Thyroid gland (tissue), 4 donors: ENCODE measurements around the gene KCNJ6. TPM values are rescaled to one million over a fixed set of nuclear protein-coding genes. Genes with fewer than 3 reads are reported as not detected.

Source experiments
- DNase-seq, 2 donors: peaks; one replicate each; pipeline ENCODE4 v3.0.0-alpha.2; 2019
- H3K27ac ChIP-seq, 3 donors: fragments of 200-600 bp; sonication (generic); 1 replicate in 2 of 3; 2 replicates in 1 of 3; pipeline ENCODE4 v1.5.1; 2016 to 2019; ENCODE audit warnings: mild to moderate bottlenecking in 1 of 3, moderate library complexity in 1 of 3
- H3K27me3 ChIP-seq: fragments of 200-600 bp; sonication (generic); one replicate; pipeline ENCODE4 v1.5.1; 2019
- H3K36me3 ChIP-seq, 2 donors: fragments of 200-600 bp; sonication (generic); one replicate each; pipeline ENCODE4 v1.5.1; 2016 to 2019
- H3K4me1 ChIP-seq, 2 donors: fragments of 200-600 bp; sonication (generic); one replicate each; pipeline ENCODE4 v1.5.1; 2017 to 2019
- H3K4me3 ChIP-seq, 3 donors: fragments of 200-600 bp; sonication (generic); replicated peaks in 1 of 3; 1 replicate in 2 of 3; 2 replicates in 1 of 3; pipeline ENCODE4 v1.5.1; 2016; ENCODE audit warnings: mild to moderate bottlenecking in 1 of 3
- H3K9me3 ChIP-seq: fragments of 200-600 bp; sonication (generic); one replicate; pipeline ENCODE4 v1.5.1; 2017
- POLR2A ChIP-seq, 2 donors: fragments of 450-650 bp; IDR thresholded peaks; one replicate each; pipeline ENCODE4 v1.6.1; 2017; ENCODE audit warnings: antibody characterized with exemption in 2 of 2, mild to moderate bottlenecking in 2 of 2, moderate library complexity in 1 of 2
- WGBS, 2 donors: methylation state at CpG; one replicate each; pipeline ENCODE4 v1.1.5; 2017; 5-methylcytosine and 5-hydroxymethylcytosine counted together
- intact Hi-C: fragments of 100-400 bp; cut with DNase I; formaldehyde crosslinking; loops from one replicate; pipeline ENCODE4 v1.15.1; 2023
- total RNA-seq, 4 donors: library from RNA; depleted of rRNA; stranded (reverse); fragments of >200 nt; gene quantifications; one replicate each; pipeline ENCODE4 v1.2.3, GENCODE V29; 2016
- TF ChIP-seq, protein P1 (sequence below), 6 experiments: fragments of 200-600 bp in 3 of 6; fragments of 450-650 bp in 3 of 6; sonication (generic) in 3 of 6; IDR thresholded peaks; one replicate each; pipeline ENCODE4 v1.5.1; 2016 to 2019; ENCODE audit warnings: antibody characterized with exemption in 6 of 6, mild to moderate bottlenecking in 2 of 6, inconsistent platforms in 1 of 6, moderate library complexity in 1 of 6

The KCNJ6 gene
- total RNA-seq, 4 donors from 2014 or later: not detected

- Histone ChIP-seq H3K4me1 (no peaks in the 10 kb centered on the region), H3K27me3 (no peaks in the 10 kb centered on the region), H3K4me3 (no peak overlapping the region), H3K27ac (no peak overlapping the region), H3K9me3 (no peaks in the 10 kb centered on the region), H3K36me3 (no peaks in the 10 kb centered on the region)
- intact Hi-C loops: no loop called here
- TF ChIP-seq, protein P1, sequence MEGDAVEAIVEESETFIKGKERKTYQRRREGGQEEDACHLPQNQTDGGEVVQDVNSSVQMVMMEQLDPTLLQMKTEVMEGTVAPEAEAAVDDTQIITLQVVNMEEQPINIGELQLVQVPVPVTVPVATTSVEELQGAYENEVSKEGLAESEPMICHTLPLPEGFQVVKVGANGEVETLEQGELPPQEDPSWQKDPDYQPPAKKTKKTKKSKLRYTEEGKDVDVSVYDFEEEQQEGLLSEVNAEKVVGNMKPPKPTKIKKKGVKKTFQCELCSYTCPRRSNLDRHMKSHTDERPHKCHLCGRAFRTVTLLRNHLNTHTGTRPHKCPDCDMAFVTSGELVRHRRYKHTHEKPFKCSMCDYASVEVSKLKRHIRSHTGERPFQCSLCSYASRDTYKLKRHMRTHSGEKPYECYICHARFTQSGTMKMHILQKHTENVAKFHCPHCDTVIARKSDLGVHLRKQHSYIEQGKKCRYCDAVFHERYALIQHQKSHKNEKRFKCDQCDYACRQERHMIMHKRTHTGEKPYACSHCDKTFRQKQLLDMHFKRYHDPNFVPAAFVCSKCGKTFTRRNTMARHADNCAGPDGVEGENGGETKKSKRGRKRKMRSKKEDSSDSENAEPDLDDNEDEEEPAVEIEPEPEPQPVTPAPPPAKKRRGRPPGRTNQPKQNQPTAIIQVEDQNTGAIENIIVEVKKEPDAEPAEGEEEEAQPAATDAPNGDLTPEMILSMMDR (IDR thresholded peaks at IDR 0.05): peak; percentile 42 to 95 (median 76)
- TF ChIP-seq POLR2A (IDR thresholded peaks at IDR 0.05): no peak
- 0 to 5% methylated on average over 6 to 13 of the region's 35 CpGs for WGBS, 2 donors
- DNase-seq: peak; percentile 50 to 59
Observed at GRCh38 chr21:37675202-37675801, 241.0 kb downstream of the KCNJ6 start.

DNA sequence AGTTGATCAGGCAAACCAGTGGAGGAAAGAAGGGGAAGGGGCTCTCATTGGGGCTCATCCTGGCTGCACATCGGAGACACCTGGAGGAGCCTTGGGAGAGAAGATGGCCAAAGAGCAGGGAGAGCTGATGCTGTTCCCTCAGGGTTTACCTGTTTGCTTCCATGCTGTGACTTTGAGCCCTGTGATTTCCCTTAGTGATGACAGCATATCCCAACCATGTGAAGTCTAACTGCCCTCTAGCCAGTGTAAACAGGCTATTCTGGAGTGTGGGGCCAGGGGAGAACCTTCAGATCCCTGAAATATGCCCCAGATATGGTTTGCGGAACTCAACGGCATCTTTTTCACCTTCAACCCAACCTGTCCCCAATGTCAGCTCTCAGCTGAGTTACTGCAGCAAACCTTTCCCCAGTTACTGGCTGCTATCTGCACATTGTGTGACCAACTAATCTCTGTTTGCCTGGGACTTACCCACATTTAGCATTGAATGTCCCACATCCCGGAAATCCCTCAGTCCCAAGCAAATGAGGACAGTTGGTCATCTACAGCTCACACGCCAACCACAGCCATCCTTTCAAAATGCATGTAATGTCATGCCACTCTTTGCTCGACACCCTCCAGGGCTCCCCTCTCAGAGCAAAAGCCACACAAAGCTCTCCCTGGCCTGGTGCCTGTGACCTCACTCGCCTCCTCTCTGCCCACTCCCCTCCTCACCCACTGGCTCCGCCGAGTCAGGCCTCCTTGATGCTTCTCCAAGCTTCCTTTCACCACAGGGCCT lies 242.3 kb downstream of the KCNJ6 start:
- 79 to 81% methylated on average over 9 of the region's 9 CpGs for WGBS, 2 donors
- TF ChIP-seq, protein P1 (IDR thresholded peaks at IDR 0.05): no peak
- no peak for TF ChIP-seq POLR2A (IDR thresholded peaks at IDR 0.05)
- H3K4me3 ChIP-seq: no peak overlapping the region
- intact Hi-C loops: no loop called here
- no peaks in the 10 kb centered on the region for H3K4me1 ChIP-seq
- no peak for DNase-seq
- no peaks in the 10 kb centered on the region for H3K27me3 ChIP-seq
- no peaks in the 10 kb centered on the region for H3K9me3 ChIP-seq
- no peak overlapping the region for H3K27ac ChIP-seq
- H3K36me3 ChIP-seq: no peaks in the 10 kb centered on the region

GRCh38 chr21:37671381-37671780 lies 244.9 kb downstream of the KCNJ6 start:
- WGBS, 2 donors: 91 to 96% methylated on average over 5 of the region's 5 CpGs
- DNase-seq: no peak
- Histone ChIP-seq H3K4me1 (no peaks in the 10 kb centered on the region), H3K27me3 (no peaks in the 10 kb centered on the region), H3K36me3 (no peaks in the 10 kb centered on the region), H3K4me3 (no peak overlapping the region), H3K27ac (no peak overlapping the region), H3K9me3 (no peaks in the 10 kb centered on the region)
- TF ChIP-seq POLR2A (IDR thresholded peaks at IDR 0.05): no peak
- TF ChIP-seq, protein P1 (IDR thresholded peaks at IDR 0.05): no peak
- intact Hi-C loops: no loop called here

DNA sequence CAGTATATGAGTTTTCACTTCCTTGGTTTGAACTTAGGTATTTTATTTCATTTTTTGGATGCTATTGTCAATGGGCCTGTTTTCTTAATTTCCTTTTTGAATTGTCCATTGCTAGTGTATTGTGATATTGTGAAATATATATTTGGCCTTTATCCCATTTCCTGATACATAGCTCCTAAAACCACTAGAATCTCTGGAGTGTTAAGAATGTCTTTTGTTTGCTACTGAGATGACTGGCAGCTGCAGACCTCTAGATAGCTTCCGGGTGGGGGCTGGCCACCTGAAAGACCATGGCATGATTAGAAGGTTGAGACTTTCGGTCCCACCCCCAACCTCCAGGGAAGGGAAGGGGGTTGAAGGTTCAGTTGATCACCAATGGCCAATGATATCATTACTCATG lies 245.4 kb downstream of the KCNJ6 start:
- DNase-seq: no peak
- WGBS, 2 donors: 75 to 83% methylated on average over 2 of the region's 2 CpGs
- intact Hi-C loops: no loop called here
- H3K4me1 ChIP-seq: no peaks in the 10 kb centered on the region
- H3K4me3 ChIP-seq: no peak overlapping the region
- TF ChIP-seq POLR2A (IDR thresholded peaks at IDR 0.05): no peak
- TF ChIP-seq, protein P1 (IDR thresholded peaks at IDR 0.05): no peak
- no peaks in the 10 kb centered on the region for H3K27me3 ChIP-seq
- no peak overlapping the region for H3K27ac ChIP-seq
- no peaks in the 10 kb centered on the region for H3K9me3 ChIP-seq
- H3K36me3 ChIP-seq: no peaks in the 10 kb centered on the region

DNA sequence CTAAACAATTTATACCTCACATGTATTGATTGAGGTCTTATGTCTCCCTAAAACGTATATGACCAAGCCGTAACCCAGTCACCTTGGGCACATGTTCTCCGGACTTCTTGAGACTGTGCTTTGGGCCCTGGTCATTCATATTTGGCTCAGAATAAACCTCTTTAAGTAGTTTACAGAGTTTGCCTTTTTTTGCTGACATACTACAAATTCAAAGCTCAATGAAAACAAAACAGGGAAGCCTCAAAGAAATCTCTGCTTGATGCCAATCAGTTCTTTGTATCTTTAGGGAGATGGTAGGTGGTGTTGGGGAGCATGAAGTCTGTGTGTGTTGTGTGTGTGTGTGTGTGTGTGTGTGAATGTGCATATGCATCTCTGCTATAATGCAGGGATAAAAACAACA lies 247.0 kb downstream of the KCNJ6 start:
- H3K4me3 ChIP-seq: no peak overlapping the region
- intact Hi-C loops: no loop called here
- no peak overlapping the region for H3K27ac ChIP-seq
- no peaks in the 10 kb centered on the region for H3K4me1 ChIP-seq
- TF ChIP-seq, protein P1 (IDR thresholded peaks at IDR 0.05): no peak
- TF ChIP-seq POLR2A (IDR thresholded peaks at IDR 0.05): no peak
- 81 to 83% methylated on average over 3 of the region's 3 CpGs for WGBS, 2 donors
- DNase-seq: no peak
- no peaks in the 10 kb centered on the region for H3K36me3 ChIP-seq
- H3K27me3 ChIP-seq: no peaks in the 10 kb centered on the region
- no peaks in the 10 kb centered on the region for H3K9me3 ChIP-seq
